H1 (cell line): ENCODE measurements around the gene PDE4B. TPM values are rescaled to one million over a fixed set of nuclear protein-coding genes. Genes with fewer than 3 reads are reported as not detected.

Experiments used
- CHD2 ChIP-seq: IDR thresholded peaks from 2 replicates; pipeline ENCODE4 v1.6.1; 2012; ENCODE audit warnings: low read length, improper control_type of control experiment
- polyA plus RNA-seq, 7 experiments: library from polyadenylated mRNA; depleted of rRNA in 3 of 7; stranded (reverse) in 5 of 7; unstranded in 2 of 7; fragments of >200 nt in 5 of 7; fragments of 200-250 nt in 2 of 7; gene quantifications; 1 replicate in 5 of 7; 2 replicates in 1 of 7; 4 replicates in 1 of 7; pipeline versions ENCODE4 v1.2.1 to v1.2.3, GENCODE V29; 2011 to 2013; ENCODE audit warnings: missing spikeins in 2 of 7, mixed read lengths in 2 of 7
- total RNA-seq: library from RNA; stranded (reverse); fragmentation: NEBNext Ultra II Directional; extraction: Animal tissue kit (Norgen Biotek cat#: 25700); gene quantifications from 2 replicates; pipeline ENCODE4 v1.2.1, GENCODE V29; 2021

Gene PDE4B
- total and polyA plus RNA-seq, 2 of the 8 experiments (the other 6 are each of a cell fraction or from before 2014, with no cell fraction given) = 5.0 to 15.1 TPM

GRCh38 chr1:66394603-66395002 is 601.9 kb downstream of the PDE4B start (continued):
- no peak for TF ChIP-seq CHD2
